ENCODE results near the gene MKNK2.
A peak's percentile ranks its signal among the peaks of the same experiment; 100 is the strongest.

Gene MKNK2

GRCh38 chr19:2056837-2057192 lies 5.8 kb upstream of the MKNK2 start:
- no peak for DNase-seq

GRCh38 chr19:2055931-2056836 lies 5.1 kb upstream of the MKNK2 start:
- DNase-seq: no peak

GRCh38 chr19:2054763-2055162 lies 3.7 kb upstream of the MKNK2 start:
- DNase-seq: no peak

DNA sequence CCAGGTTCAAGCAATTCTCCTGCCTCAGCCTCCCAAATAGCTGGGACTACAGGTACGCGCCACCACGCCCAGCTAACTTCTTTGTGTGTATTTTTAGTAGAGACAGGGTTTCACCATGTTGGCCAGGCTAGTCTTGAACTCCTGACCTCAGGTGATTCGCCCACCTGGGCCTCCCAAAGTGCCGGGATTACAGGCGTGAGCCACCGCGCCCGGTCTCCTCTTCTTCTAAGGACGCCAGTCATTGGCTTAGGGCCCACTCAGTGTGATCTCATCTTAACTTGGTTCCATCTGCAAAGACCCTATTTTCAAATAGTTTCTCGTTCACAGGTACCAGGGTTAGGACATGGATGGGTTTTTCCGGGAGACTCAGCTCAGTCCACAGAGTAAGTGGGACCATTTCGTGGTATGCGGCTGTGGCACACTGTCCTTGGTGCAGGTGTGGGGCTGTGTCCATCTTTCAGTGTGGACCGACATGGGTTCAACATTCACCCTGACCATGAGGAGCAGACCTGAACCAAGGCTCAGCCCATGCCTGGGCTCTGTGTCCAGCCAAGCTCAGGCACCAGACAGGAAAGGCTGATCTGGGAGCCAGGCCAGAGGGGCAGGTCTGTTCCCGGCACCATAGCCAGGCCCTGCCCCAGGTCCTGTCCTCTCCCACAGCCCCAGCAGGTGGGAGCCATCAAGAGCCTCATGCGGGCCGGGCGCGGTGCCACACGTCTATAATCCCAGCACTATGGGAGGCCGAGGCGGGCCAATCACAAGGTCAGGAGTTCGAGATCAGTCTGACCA lies 2.8 kb upstream of the MKNK2 start:
- DNase-seq: no peak

GRCh38 chr19:2051773-2052704 lies 995 bp upstream of the MKNK2 start:
- DNase-seq: no peak

- DNase-seq: no peak
These were observed 574 bp downstream of the MKNK2 start for GRCh38 chr19:2050349-2050990.

- peak; percentile 56 for DNase-seq
These were observed 1.2 kb downstream of the MKNK2 start for GRCh38 chr19:2049741-2050348.

DNA sequence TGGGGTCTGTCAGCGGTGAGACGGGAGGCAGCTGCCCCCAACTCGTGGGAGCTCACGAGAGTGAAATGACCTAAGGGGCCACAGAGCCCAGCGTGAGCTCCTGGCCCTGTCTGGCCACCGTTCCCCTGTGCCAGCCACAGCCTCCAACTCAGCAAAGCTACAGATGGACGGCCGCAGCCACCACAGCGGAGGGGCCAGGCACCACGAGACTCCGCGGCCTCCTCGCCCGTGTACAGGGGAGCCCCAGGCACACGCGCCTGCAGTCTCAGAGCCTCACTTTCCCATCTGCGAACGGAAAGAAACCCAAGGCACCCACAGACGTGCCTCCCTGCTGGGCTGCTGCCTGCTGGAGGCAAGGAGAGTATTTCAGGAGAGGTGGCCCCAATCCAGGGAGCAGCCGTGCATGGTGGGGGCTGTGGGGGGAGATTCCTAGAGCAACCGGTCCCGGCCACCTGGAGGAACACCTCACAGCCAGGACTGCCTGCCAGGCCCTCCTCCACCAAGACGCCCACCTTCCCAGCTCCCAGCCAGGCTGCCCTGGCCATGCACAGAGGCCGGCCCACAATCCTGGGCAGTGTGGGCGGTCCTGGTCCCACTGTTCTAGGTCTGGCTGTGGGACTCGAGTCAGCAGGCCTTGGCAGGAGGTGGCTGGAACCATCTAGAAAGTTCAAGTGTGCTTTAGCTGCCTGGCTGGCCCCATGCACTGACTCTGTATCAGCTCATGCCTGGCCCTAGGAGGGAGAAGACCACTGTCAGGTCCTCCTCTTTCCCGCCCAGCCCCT lies 1.9 kb downstream of the MKNK2 start:
- no peak for DNase-seq

- no peak for DNase-seq
These were observed 2.7 kb downstream of the MKNK2 start for GRCh38 chr19:2048104-2048958.

GRCh38 chr19:2047449-2048103 lies 3.5 kb downstream of the MKNK2 start:
- no peak for DNase-seq

- DNase-seq: no peak
These were observed 4.0 kb downstream of the MKNK2 start for GRCh38 chr19:2047076-2047448.

DNA sequence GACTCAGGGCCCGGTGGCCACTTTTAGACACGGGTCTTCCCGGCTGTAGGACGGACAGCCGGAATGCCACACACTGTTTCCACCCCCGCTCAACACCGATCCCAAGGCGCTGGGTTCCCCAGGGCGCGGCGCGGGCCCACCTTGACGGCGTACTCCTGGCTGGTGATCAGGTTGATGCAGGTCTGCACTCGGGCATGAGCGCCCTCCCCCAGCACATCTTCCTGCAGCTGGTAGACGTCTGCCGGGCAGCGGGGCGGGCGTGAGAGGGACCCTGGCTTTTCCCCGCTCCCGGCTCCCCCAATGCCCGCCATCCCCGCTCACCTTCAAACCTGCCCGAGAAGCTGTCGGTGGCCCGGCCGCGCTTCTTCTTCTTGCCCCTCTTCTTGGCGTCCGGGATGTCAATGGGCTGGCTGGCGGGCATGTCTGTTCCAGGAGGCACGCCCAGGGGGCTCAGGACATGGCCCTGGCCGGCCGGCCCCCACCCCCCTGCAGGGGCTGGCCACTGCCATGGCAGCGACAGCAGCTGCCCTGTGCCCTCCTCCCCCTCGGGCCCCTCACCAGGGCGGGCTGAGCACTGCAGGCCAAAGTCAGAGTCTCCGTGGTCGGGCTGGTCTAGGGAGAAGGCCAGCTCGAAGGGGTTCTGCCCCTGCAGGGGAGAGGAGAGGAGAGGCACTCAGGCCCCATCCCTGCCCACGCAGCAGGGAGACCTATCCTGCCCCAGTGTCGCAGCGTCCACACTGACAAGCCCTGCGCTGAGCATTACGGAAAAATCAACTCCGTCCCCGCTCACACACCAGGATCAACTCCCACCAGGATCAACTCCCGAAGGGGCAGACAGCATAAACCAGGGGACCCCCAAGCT lies 4.8 kb downstream of the MKNK2 start:
- no peak for DNase-seq

GRCh38 chr19:2045501-2046045 lies 5.5 kb downstream of the MKNK2 start:
- DNase-seq: no peak

DNA sequence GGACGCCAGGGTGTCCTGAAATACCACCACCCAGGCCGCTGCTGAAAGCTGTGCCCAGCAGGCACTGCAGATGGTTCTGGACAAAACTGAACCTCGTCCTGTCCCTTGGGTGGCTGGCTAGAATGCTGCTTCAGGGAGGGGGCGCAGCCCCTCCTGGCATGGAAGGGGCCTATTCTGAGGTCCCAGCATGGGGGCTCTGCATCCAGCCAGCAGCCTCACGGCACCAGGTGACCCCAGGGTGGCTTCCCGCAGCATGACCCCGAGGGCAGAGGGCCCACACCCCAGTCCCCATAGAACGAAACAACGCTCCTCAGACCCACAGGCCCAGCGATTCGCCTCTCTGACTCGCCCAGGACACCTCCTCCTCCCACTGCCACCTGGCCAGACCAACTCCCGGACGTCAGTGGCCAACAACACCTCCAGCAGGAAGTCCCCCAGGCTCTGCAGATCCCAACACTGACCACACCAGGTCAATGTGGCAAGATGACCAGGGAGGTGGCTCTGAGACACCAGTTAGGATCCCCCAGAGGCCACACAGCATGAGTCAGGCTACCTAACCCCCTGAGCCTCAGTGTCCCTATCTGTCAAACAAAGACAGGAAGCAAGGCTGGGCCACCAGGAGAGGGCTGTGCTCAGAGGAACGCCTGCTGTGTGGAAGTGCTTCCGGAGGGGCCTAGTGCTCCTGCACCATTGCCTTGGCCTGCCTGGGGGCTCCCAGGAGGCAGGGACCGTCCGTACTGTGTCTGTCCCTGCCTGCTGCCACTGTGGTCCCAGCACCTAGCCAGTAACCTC lies 6.1 kb downstream of the MKNK2 start:
- no peak for DNase-seq

DNA sequence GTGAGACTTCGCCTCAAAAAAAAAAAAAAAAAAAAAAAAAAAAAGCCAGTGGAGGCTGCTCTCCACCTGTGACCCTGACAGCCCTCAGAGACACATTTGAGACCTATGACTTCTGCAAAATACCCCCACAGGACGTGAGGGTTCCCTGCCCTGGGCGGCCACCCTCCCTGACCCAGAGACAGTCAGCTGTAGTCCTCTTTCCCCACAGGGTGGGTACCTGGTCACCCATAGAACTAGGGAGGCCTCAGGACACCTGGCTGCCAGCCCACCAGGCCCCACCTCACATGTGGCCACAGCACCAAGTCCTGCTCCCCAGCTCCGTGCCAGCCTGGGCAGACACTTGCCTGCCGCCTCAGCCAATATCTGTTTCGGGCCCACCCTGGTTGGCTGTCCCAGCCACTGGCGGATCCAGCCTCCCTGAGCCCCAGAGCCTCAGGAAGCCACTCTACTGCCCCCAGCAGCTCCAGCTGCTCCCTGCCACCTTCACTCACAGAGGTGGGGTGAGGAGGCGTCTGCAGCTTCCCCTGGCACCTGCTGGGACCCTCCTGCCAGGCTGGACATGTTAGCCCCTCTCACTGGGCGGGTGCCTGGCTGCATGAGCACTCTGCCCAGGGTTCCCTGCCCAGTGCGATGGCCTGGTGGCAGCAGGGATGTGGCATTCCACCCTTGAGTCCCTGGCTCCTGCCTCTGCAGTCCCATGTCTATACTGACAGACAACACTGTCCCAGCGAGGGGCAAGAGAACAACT lies 6.9 kb downstream of the MKNK2 start:
- DNase-seq: no peak

DNA sequence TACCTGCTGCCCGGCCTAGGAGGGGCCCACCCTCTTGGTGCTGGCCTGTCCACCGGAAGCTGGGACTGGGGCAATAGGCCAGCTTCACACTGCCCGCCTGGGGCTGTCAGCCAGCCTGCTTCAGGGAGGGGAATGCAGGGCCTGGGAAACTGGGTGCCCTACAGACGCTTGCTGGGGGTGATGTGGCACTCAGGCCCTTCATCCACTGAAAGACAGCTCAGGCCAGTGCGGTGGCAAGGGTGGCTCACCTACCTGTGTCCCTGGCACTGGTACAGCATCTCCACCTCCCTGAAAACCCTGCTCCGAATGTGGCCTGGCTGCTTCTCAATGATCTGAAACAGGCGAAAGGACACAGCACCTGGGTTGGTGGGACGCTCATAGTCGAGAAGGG lies 7.8 kb downstream of the MKNK2 start:
- DNase-seq: no peak

Measured in NCI-H2227 treated with DMSO at 0.1 percent for 48 hours (cell line).